Keratinocyte (primary cell): Measurements from ENCODE around the gene DNAAF8. TPM values are rescaled to one million over a fixed set of nuclear protein-coding genes. Genes with fewer than 3 reads are reported as not detected.

Source experiments
- DNase-seq: peaks from one replicate; pipeline ENCODE4 v3.0.0-alpha.2; 2011; ENCODE audit warnings: low read depth, missing footprints, low spot score
- FAIRE-seq: peaks from 2 replicates; lab custom pipeline; 2011; peaks lifted over from hg19 to GRCh38; lab: Jason Lieb, UNC
- H2AFZ ChIP-seq: 2 replicates; pipeline ENCODE4 v1.6.0; 2012; ENCODE audit warnings: low read length, control low read depth, inconsistent platforms; ENCODE audit not compliant: control insufficient read depth
- H3K27ac ChIP-seq: 2 replicates; pipeline ENCODE4 v1.5.1; 2011; ENCODE audit warnings: low read length; ENCODE audit not compliant: control insufficient read depth, insufficient read depth
- H3K27me3 ChIP-seq: 3 replicates; pipeline ENCODE4 v1.6.0; 2011; ENCODE audit warnings: low read length; ENCODE audit not compliant: control insufficient read depth, insufficient read depth; ENCODE audit errors: extremely low read depth
- H3K36me3 ChIP-seq, 2 experiments: 2 replicates in 1 of 2; 3 replicates in 1 of 2; pipeline ENCODE4 v1.5.1; 2011; ENCODE audit warnings: low read length in 2 of 2, mild to moderate bottlenecking in 1 of 2; ENCODE audit not compliant: control insufficient read depth in 2 of 2, insufficient read depth in 2 of 2; ENCODE audit errors: extremely low read depth in 1 of 2
- H3K4me1 ChIP-seq: 3 replicates; pipeline ENCODE4 v1.5.1; 2011; ENCODE audit warnings: low read length; ENCODE audit not compliant: control insufficient read depth, insufficient read depth; ENCODE audit errors: extremely low read depth
- H3K4me2 ChIP-seq: 3 replicates; pipeline ENCODE4 v1.6.0; 2011; ENCODE audit warnings: low read depth, low read length; ENCODE audit not compliant: control insufficient read depth, insufficient read depth; ENCODE audit errors: extremely low read depth
- H3K4me3 ChIP-seq, 3 experiments: fragments of 200-600 bp in 1 of 3; sonication (generic) in 1 of 3; 2 replicates in 2 of 3; 3 replicates in 1 of 3; pipeline ENCODE4 v1.5.1; 2011 to 2016; ENCODE audit warnings: low read length in 3 of 3, mild to moderate bottlenecking in 3 of 3, control low read depth in 2 of 3, inconsistent platforms in 1 of 3, low read depth in 1 of 3, mixed read lengths in 1 of 3, mixed run types in 1 of 3, moderate library complexity in 1 of 3; ENCODE audit not compliant: control insufficient read depth in 2 of 3, insufficient read depth in 2 of 3; ENCODE audit errors: extremely low read depth in 1 of 3
- H3K79me2 ChIP-seq: 2 replicates; pipeline ENCODE4 v1.6.0; 2012; ENCODE audit warnings: low read length; ENCODE audit not compliant: control insufficient read depth, insufficient read depth
- H3K9ac ChIP-seq: 3 replicates; pipeline ENCODE4 v1.6.0; 2011; ENCODE audit warnings: low read length; ENCODE audit not compliant: control insufficient read depth, insufficient read depth; ENCODE audit errors: extremely low read depth
- H3K9me1 ChIP-seq: 3 replicates; pipeline ENCODE4 v1.6.0; 2011; ENCODE audit warnings: low read length; ENCODE audit not compliant: control insufficient read depth, insufficient read depth; ENCODE audit errors: extremely low read depth
- H3K9me3 ChIP-seq: 2 replicates; pipeline ENCODE4 v1.5.1; 2012; ENCODE audit warnings: low read depth, low read length; ENCODE audit not compliant: control insufficient read depth
- H4K20me1 ChIP-seq: 3 replicates; pipeline ENCODE4 v1.6.0; 2011; ENCODE audit warnings: low read length; ENCODE audit not compliant: control insufficient read depth, insufficient read depth; ENCODE audit errors: extremely low read depth
- CTCF ChIP-seq, 3 experiments: IDR thresholded peaks in 1 of 3; conservative IDR thresholded peaks in 1 of 3; optimal IDR thresholded peaks in 1 of 3; 2 replicates in 2 of 3; 3 replicates in 1 of 3; pipeline versions ENCODE3 to v1.5.1; 2011; ENCODE audit warnings: low read length in 3 of 3, mild to moderate bottlenecking in 3 of 3, moderate library complexity in 2 of 3, control low read depth in 1 of 3, inconsistent platforms in 1 of 3; ENCODE audit not compliant: insufficient read depth in 2 of 3; ENCODE audit errors: extremely low read depth in 1 of 3
- EZH2 ChIP-seq: IDR thresholded peaks from one replicate; pipeline ENCODE4 v1.6.1; 2012; ENCODE audit warnings: inconsistent platforms, mild to moderate bottlenecking, low read length, moderate library complexity
- dilution Hi-C: fragments of 300-500 bp; cut with MboI; formaldehyde crosslinking; loops from one replicate; pipeline ENCODE4 v1.7.0; 2020; ENCODE audit warnings: low sequenced_read_pairs; ENCODE audit not compliant: extremely low pct_ligation_motif_present
- polyA plus RNA-seq, 5 experiments: library from polyadenylated mRNA; depleted of rRNA in 3 of 5; stranded (reverse) in 3 of 5; stranded (forward) in 1 of 5; unstranded in 1 of 5; fragments of >200 nt; gene quantifications; 1 replicate in 1 of 5; 2 replicates in 3 of 5; 3 replicates in 1 of 5; pipeline versions ENCODE4 v1.2.1 to v1.2.3, GENCODE V29; 2011 to 2012; ENCODE audit warnings: missing spikeins in 2 of 5, low read depth in 1 of 5, low replicate concordance in 1 of 5

The DNAAF8 gene
- polyA plus RNA-seq, 1 donor (not counting 4 experiments of a cell fraction or from before 2014, with no cell fraction given): 0.26 TPM

DNA sequence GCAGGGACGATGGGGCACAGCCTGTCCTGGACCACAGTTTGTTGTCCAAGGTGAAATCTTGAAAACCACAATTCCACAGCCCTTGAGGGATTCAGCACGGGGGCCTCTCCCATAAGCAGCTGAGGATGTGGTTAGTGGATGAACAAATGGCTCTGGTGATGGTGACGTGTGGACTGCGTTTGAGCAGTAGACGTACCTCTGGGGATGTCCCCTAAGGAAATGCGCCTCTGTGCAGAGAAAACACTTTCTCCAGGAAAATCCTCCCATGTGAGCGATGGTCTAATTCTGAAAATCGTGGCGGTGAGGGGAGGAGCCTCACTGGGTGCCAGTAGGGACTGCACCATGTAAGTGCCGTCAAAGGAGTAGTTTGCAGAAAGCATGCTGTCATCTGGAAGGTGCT is 56.5 kb downstream of the DNAAF8 start:
- dilution Hi-C loops: no loop called here
- Histone ChIP-seq H3K36me3 (no peaks in the 10 kb centered on the region), H3K4me1 (peaks cover 2% of the 10 kb centered on the region), H3K9ac (no peak overlapping the region), H3K79me2 (no peaks in the 10 kb centered on the region), H3K27ac (no peak overlapping the region), H3K9me1 (no peaks in the 10 kb centered on the region), H3K4me3 (no peak overlapping the region), H3K4me2 (no peak overlapping the region), H2AFZ (no peak overlapping the region), H3K27me3 (no peaks in the 10 kb centered on the region), H3K9me3 (no peaks in the 10 kb centered on the region), H4K20me1 (no peaks in the 10 kb centered on the region)
- no peak for FAIRE-seq
- TF ChIP-seq EZH2 (no peak), CTCF (optimal IDR thresholded peaks at IDR 0.05 in 1 of 3, IDR thresholded peaks at IDR 0.05 in 1 of 3, conservative IDR thresholded peaks at IDR 0.05 in 1 of 3; ENCODE audit: extremely low read depth in 1 of 3, insufficient read depth in 2 of 3, low read length in 3 of 3) (no peak)
- DNase-seq: no peak

DNA sequence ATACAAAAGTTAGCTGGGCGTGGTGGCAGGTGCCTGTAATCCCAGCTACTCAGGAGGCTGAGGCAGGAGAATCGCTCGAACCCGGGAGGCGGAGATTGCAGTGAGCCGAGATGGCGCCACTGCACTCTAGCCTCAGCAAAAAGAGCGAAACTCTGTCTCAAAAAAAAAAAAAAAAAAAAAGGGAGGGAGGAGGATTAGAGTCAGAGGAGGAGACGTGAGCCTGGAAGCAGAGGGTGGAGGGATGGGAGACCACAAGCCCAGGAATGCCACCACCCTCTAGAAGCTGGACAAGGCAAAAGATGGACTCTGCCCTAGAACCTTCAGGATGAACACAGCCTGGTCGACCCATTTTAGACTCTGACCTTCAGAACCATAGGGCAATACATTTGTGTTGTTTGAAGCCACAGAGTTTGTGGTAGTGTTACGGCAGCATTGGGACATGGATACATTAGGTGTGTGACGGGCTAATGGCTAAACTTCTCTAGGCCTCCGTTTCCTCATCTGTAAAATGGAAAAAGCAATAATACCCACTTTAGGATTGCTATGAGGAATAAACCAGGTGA is 58.7 kb downstream of the DNAAF8 start:
- H3K36me3 ChIP-seq: peaks cover 0 to 1% of the 10 kb centered on the region in 2 experiments
- no peaks in the 10 kb centered on the region for H3K4me1 ChIP-seq
- TF ChIP-seq CTCF (optimal IDR thresholded peaks at IDR 0.05 in 1 of 3, IDR thresholded peaks at IDR 0.05 in 1 of 3, conservative IDR thresholded peaks at IDR 0.05 in 1 of 3; ENCODE audit: extremely low read depth in 1 of 3, insufficient read depth in 2 of 3, low read length in 3 of 3) (no peak), EZH2 (no peak)
- H3K9ac ChIP-seq: no peak overlapping the region
- DNase-seq (no peak), FAIRE-seq (no peak)
- no peaks in the 10 kb centered on the region for H4K20me1 ChIP-seq
- H3K4me2 ChIP-seq: no peak overlapping the region
- no peaks in the 10 kb centered on the region for H3K79me2 ChIP-seq
- no peak overlapping the region for H3K27ac ChIP-seq
- no peak overlapping the region for H3K4me3 ChIP-seq
- H2AFZ ChIP-seq: no peak overlapping the region
- H3K9me3 ChIP-seq: no peaks in the 10 kb centered on the region
- no peaks in the 10 kb centered on the region for H3K9me1 ChIP-seq
- no peaks in the 10 kb centered on the region for H3K27me3 ChIP-seq
- dilution Hi-C loops: no loop called here
